Loucy (cell line): ENCODE data around the gene TSC22D4.

Experiments
- H2AFZ ChIP-seq: fragments of 200-600 bp; sonication (generic); 2 replicates; pipeline ENCODE4 v1.6.0; 2016; ENCODE audit warnings: antibody characterized with exemption, mild to moderate bottlenecking, low read length, moderate library complexity
- H3F3A ChIP-seq: fragments of 200-600 bp; 2 replicates; pipeline ENCODE4 v1.6.0; 2016; ENCODE audit warnings: antibody characterized with exemption, low read depth, mild to moderate bottlenecking
- H3K27me3 ChIP-seq: fragments of 200-600 bp; sonication (generic); 2 replicates; pipeline ENCODE4 v1.6.1; 2014; ENCODE audit warnings: low read length, mild to moderate bottlenecking; ENCODE audit not compliant: insufficient read depth, poor library complexity, severe bottlenecking
- H3K36me3 ChIP-seq: fragments of 200-600 bp; sonication (generic); 2 replicates; pipeline ENCODE4 v1.6.1; 2016; ENCODE audit warnings: low read length; ENCODE audit not compliant: insufficient read depth
- H3K4me1 ChIP-seq: fragments of 200-600 bp; sonication (generic); 2 replicates; pipeline ENCODE4 v1.5.1; 2014; ENCODE audit warnings: low read length, mild to moderate bottlenecking; ENCODE audit not compliant: insufficient read depth, poor library complexity, severe bottlenecking
- H3K4me2 ChIP-seq: fragments of 200-600 bp; sonication (generic); 2 replicates; pipeline ENCODE4 v1.6.0; 2014; ENCODE audit warnings: antibody characterized with exemption, low read length, low read depth, mild to moderate bottlenecking; ENCODE audit not compliant: poor library complexity, severe bottlenecking
- H3K4me3 ChIP-seq: fragments of 200-600 bp; sonication (generic); 2 replicates; pipeline ENCODE4 v1.5.1; 2014; ENCODE audit warnings: low read length, mild to moderate bottlenecking, mixed read lengths; ENCODE audit not compliant: poor library complexity, severe bottlenecking
- H3K79me2 ChIP-seq: fragments of 200-600 bp; sonication (generic); 2 replicates; pipeline ENCODE4 v1.6.1; 2014; ENCODE audit warnings: low read length; ENCODE audit not compliant: insufficient read depth
- H3K9ac ChIP-seq: fragments of 200-600 bp; sonication (generic); 2 replicates; pipeline ENCODE4 v1.6.0; 2014; ENCODE audit warnings: mild to moderate bottlenecking, low read depth, low read length, moderate library complexity; ENCODE audit not compliant: poor library complexity, severe bottlenecking
- H3K9me2 ChIP-seq: fragments of 200-600 bp; sonication (generic); replicated peaks from 2 replicates; pipeline ENCODE4 v1.6.1; 2016; ENCODE audit warnings: low read depth, low read length, mixed read lengths
- H3K9me3 ChIP-seq: fragments of 200-600 bp; sonication (generic); 2 replicates; pipeline ENCODE4 v1.6.1; 2014; ENCODE audit warnings: mild to moderate bottlenecking, antibody characterized with exemption, low read length, low read depth; ENCODE audit not compliant: insufficient read depth
- H4K20me1 ChIP-seq: fragments of 200-600 bp; sonication (generic); 2 replicates; pipeline ENCODE4 v1.6.0; 2014; ENCODE audit warnings: antibody characterized with exemption, low read length, mild to moderate bottlenecking; ENCODE audit not compliant: insufficient read depth, poor library complexity, severe bottlenecking
- EZH2phosphoT487 ChIP-seq: fragments of 200-600 bp; IDR thresholded peaks from 2 replicates; pipeline ENCODE4 v1.6.1; 2018; ENCODE audit warnings: antibody characterized with exemption, mild to moderate bottlenecking, moderate library complexity, borderline replicate concordance
- TF ChIP-seq, protein P1 (sequence below): fragments of 200-600 bp; sonication (generic); conservative IDR thresholded peaks from 2 replicates; pipeline ENCODE4 v1.5.1; 2014; ENCODE audit warnings: mild to moderate bottlenecking, antibody characterized with exemption, low read length

Gene TSC22D4

DNA sequence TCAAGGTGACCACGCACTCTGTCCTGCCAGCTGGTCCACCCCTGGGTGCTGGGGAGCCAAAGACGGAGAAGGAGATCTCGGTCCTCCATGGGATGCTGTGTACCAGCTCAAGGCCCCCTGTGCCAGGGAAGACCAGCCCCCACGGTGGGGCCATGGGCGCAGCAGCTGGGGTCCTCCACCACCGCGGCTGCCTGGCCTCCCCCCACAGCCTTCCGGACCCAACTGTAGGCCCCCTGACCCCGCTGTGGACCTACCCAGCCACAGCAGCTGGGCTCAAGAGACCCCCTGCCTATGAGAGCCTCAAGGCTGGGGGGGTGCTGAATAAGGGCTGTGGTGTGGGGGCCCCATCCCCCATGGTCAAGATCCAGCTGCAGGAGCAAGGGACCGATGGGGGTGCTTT, 10.1 kb upstream of the TSC22D4 start:
- Histone ChIP-seq H4K20me1 (no peaks in the 10 kb centered on the region), H3K4me2 (no peak overlapping the region), H3K4me3 (no peak overlapping the region), H3K36me3 (no peaks in the 10 kb centered on the region), H3K27me3 (no peaks in the 10 kb centered on the region), H3K9ac (no peak overlapping the region), H2AFZ (no peak overlapping the region), H3K9me2 (no peaks in the 10 kb centered on the region), H3F3A (peaks cover 3% of the 10 kb centered on the region; the same call in 1 of the 2 replicates), H3K79me2 (no peaks in the 10 kb centered on the region), H3K9me3 (no peaks in the 10 kb centered on the region), H3K4me1 (no peaks in the 10 kb centered on the region)
- TF ChIP-seq EZH2phosphoT487, result no peak
- TF ChIP-seq, protein P1, sequence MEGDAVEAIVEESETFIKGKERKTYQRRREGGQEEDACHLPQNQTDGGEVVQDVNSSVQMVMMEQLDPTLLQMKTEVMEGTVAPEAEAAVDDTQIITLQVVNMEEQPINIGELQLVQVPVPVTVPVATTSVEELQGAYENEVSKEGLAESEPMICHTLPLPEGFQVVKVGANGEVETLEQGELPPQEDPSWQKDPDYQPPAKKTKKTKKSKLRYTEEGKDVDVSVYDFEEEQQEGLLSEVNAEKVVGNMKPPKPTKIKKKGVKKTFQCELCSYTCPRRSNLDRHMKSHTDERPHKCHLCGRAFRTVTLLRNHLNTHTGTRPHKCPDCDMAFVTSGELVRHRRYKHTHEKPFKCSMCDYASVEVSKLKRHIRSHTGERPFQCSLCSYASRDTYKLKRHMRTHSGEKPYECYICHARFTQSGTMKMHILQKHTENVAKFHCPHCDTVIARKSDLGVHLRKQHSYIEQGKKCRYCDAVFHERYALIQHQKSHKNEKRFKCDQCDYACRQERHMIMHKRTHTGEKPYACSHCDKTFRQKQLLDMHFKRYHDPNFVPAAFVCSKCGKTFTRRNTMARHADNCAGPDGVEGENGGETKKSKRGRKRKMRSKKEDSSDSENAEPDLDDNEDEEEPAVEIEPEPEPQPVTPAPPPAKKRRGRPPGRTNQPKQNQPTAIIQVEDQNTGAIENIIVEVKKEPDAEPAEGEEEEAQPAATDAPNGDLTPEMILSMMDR, result no peak

DNA sequence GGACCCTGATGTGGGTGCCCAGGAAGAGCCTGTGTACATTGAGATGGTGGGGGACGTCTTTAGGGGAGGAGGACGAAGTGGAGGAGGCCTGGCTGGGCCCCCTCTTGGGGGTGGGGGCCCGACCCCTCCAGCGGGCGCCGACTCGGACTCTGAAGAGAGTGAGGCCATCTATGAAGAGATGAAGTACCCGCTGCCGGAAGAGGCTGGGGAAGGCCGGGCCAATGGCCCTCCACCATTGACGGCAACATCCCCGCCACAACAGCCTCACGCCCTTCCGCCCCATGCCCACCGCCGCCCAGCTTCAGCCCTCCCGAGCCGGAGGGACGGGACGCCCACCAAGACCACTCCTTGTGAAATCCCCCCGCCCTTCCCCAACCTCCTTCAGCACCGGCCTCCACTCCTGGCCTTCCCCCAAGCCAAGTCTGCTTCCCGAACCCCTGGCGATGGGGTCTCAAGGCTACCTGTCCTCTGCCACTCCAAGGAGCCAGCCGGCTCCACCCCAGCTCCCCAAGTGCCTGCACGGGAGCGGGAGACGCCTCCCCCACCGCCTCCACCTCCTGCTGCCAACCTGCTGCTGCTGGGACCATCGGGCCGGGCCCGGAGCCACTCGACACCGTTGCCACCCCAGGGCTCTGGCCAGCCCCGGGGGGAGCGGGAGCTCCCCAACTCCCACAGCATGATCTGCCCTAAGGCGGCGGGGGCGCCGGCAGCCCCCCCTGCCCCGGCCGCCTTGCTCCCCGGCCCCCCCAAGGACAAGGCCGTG, 9.5 kb upstream of the TSC22D4 start:
- Histone ChIP-seq H3K36me3 (no peaks in the 10 kb centered on the region), H3K79me2 (no peaks in the 10 kb centered on the region), H3K9me2 (no peaks in the 10 kb centered on the region), H3K4me2 (no peak overlapping the region), H2AFZ (no peak overlapping the region), H3K27me3 (no peaks in the 10 kb centered on the region), H3F3A (peaks cover 3% of the 10 kb centered on the region; the same call in 1 of the 2 replicates), H3K4me3 (no peak overlapping the region), H3K9ac (no peak overlapping the region), H4K20me1 (no peaks in the 10 kb centered on the region), H3K9me3 (no peaks in the 10 kb centered on the region), H3K4me1 (no peaks in the 10 kb centered on the region)
- TF ChIP-seq EZH2phosphoT487, result no peak
- TF ChIP-seq, protein P1, result no peak

DNA sequence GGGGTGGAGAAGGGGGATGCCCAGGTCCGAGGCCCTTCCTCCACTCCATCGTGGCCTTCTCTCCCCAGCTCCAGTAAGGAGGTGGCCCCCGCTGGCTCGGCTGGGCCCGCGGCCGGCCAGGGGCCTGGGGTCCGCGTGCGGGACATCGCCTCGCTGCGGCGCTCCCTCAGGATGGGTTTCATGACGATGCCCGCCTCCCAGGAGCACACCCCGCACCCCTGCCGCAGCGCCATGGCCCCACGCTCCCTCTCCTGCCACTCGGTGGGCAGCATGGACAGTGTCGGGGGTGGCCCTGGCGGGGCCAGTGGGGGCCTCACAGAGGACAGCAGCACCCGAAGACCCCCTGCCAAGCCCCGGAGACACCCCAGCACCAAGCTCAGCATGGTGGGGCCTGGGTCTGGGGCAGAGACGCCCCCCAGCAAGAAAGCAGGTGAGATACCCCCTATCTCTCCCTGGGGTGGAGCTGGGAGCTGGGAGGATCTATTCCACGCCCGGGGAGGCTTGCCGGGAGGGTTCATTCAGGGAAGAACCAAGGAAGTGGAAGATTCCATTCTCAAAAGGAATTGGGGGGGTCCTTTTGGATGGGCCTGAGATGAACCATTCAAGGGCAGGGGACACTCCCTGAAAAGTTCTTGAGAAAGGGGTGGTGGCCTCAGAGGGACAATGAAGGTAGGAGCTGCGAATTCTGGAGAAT, 7.9 kb upstream of the TSC22D4 start:
- Histone ChIP-seq H2AFZ (no peak overlapping the region), H3F3A (peaks cover 3% of the 10 kb centered on the region; the same call in 1 of the 2 replicates), H3K79me2 (no peaks in the 10 kb centered on the region), H4K20me1 (no peaks in the 10 kb centered on the region), H3K4me3 (no peak overlapping the region), H3K9me2 (no peaks in the 10 kb centered on the region), H3K9me3 (no peaks in the 10 kb centered on the region), H3K4me2 (no peak overlapping the region), H3K4me1 (peaks cover 4% of the 10 kb centered on the region), H3K36me3 (no peaks in the 10 kb centered on the region), H3K9ac (no peak overlapping the region), H3K27me3 (no peaks in the 10 kb centered on the region)
- no peak for TF ChIP-seq EZH2phosphoT487
- TF ChIP-seq, protein P1, result no peak
